Transverse colon (tissue), 4 donors: ENCODE measurements around the gene HS3ST5.

Experiments
- CTCF ChIP-seq, 5 experiments: fragments of 200-600 bp in 3 of 5; fragments of 450-650 bp in 2 of 5; sonication (generic) in 3 of 5; IDR thresholded peaks; 1 replicate in 2 of 5; 2 replicates in 3 of 5; pipeline ENCODE4 v1.5.1; 2016 to 2017; ENCODE audit warnings: antibody characterized with exemption in 5 of 5, inconsistent platforms in 3 of 5, mild to moderate bottlenecking in 2 of 5, moderate library complexity in 1 of 5
- POLR2A ChIP-seq: fragments of 450-650 bp; IDR thresholded peaks from one replicate; pipeline ENCODE4 v1.6.1; 2016; ENCODE audit warnings: antibody characterized with exemption, mild to moderate bottlenecking, moderate library complexity
- POLR2AphosphoS5 ChIP-seq, 3 donors: sonication (generic); formaldehyde crosslinking; IDR thresholded peaks; one replicate each; pipeline ENCODE4 v1.6.1; 2016; ENCODE audit warnings: antibody characterized with exemption in 3 of 3

DNA sequence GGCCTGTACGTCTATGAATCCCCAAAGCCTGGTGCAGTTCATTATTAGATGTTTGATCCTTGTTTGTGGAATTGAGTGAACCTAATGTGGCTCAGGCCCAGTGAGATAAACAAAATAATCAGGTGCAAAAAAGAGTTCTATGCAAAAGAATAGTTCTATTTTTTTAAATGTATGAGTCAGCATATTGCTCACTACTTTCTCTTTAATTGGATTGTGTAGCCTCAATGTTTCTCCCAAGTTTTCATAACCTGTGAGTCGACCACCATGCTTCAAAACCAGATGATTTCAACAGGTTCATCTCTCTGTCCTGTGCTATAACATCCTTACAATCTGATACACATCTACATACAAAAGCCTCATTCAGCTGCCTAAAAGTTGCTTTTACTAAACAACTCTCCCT is 255.3 kb downstream of the HS3ST5 start:
- no peak for TF ChIP-seq CTCF (IDR thresholded peaks at IDR 0.05)
- no peak for TF ChIP-seq POLR2AphosphoS5 (IDR thresholded peaks at IDR 0.05)
- TF ChIP-seq POLR2A: no peak
